GM23338 (cell line): Measurements from ENCODE around the gene SAMD11. TPM values are rescaled to one million over a fixed set of nuclear protein-coding genes. Genes with fewer than 3 reads are reported as not detected.
A peak's percentile ranks its signal among the peaks of the same experiment; 100 is the strongest.

Source experiments
- ATAC-seq: fragments of 200-7000 bp; cut with Tn5 transposase; 3 replicates; pipeline ENCODE4 v1.9.1; 2020
- DNase-seq: peaks from one replicate; pipeline ENCODE4 v3.0.0-alpha.2; 2015; ENCODE audit warnings: low spot score
- H2AFZ ChIP-seq: fragments of 200-600 bp; sonication (generic); 2 replicates; pipeline ENCODE4 v1.8.0; 2016; ENCODE audit warnings: antibody characterized with exemption, mild to moderate bottlenecking, moderate library complexity
- H3F3A ChIP-seq: fragments of 200-600 bp; sonication (generic); replicated peaks from 2 replicates; pipeline ENCODE4 v1.8.0; 2017; ENCODE audit warnings: antibody characterized with exemption, mixed run types, low read depth
- H3K27ac ChIP-seq: fragments of 200-600 bp; sonication (generic); 2 replicates; pipeline ENCODE4 v1.6.1; 2016; ENCODE audit warnings: low read depth
- H3K27me3 ChIP-seq: fragments of 200-600 bp; sonication (generic); 2 replicates; pipeline ENCODE4 v1.8.0; 2016; ENCODE audit warnings: mild to moderate bottlenecking, mixed run types, moderate library complexity; ENCODE audit not compliant: insufficient read depth
- H3K36me3 ChIP-seq: fragments of 200-600 bp; sonication (generic); 2 replicates; pipeline ENCODE4 v1.8.0; 2016; ENCODE audit warnings: mild to moderate bottlenecking; ENCODE audit not compliant: insufficient read depth
- H3K4me1 ChIP-seq: fragments of 200-600 bp; sonication (generic); 2 replicates; pipeline ENCODE4 v1.8.0; 2016; ENCODE audit warnings: mild to moderate bottlenecking, moderate library complexity; ENCODE audit not compliant: insufficient read depth
- H3K4me2 ChIP-seq: fragments of 200-600 bp; sonication (generic); 2 replicates; pipeline ENCODE4 v1.7.1; 2017; ENCODE audit warnings: mixed run types
- H3K4me3 ChIP-seq: fragments of 200-600 bp; sonication (generic); 2 replicates; pipeline ENCODE4 v1.6.1; 2016; ENCODE audit warnings: mixed run types
- H3K79me2 ChIP-seq: fragments of 200-600 bp; sonication (generic); replicated peaks from 2 replicates; pipeline ENCODE4 v1.8.0; 2017; ENCODE audit warnings: mild to moderate bottlenecking; ENCODE audit not compliant: insufficient read depth
- H3K9me2 ChIP-seq: fragments of 200-600 bp; sonication (generic); 2 replicates; pipeline ENCODE4 v1.8.0; 2017; ENCODE audit not compliant: insufficient read depth
- H4K20me1 ChIP-seq: fragments of 200-600 bp; sonication (generic); replicated peaks from 2 replicates; pipeline ENCODE4 v1.8.0; 2017; ENCODE audit warnings: mild to moderate bottlenecking; ENCODE audit not compliant: insufficient read depth
- H3K27ac Mint-ChIP-seq: 2 replicates; pipeline ENCODE4 v1.8.0; 2020; ENCODE audit warnings: inconsistent platforms, mild to moderate bottlenecking, moderate library complexity, mixed read lengths
- H3K27me3 Mint-ChIP-seq: 3 replicates; pipeline ENCODE4 v1.8.0; 2022; ENCODE audit warnings: low read depth, mild to moderate bottlenecking, moderate library complexity, mixed read lengths, inconsistent platforms; ENCODE audit not compliant: insufficient read depth, poor library complexity
- H3K36me3 Mint-ChIP-seq: 3 replicates; pipeline ENCODE4 v1.8.0; 2021; ENCODE audit warnings: low read depth, mild to moderate bottlenecking, inconsistent platforms, moderate library complexity, mixed read lengths
- H3K4me1 Mint-ChIP-seq: 3 replicates; pipeline ENCODE4 v1.8.0; 2020; ENCODE audit warnings: mild to moderate bottlenecking, inconsistent platforms, mixed read lengths
- H3K4me3 Mint-ChIP-seq: 3 replicates; pipeline ENCODE4 v1.8.0; 2021; ENCODE audit warnings: moderate library complexity, mild to moderate bottlenecking, inconsistent platforms, mixed read lengths
- H3K9me3 Mint-ChIP-seq: 3 replicates; pipeline ENCODE4 v1.8.0; 2020; ENCODE audit warnings: moderate library complexity, mild to moderate bottlenecking, inconsistent platforms, mixed read lengths
- CTCF ChIP-seq, 2 experiments: fragments of 200-600 bp in 1 of 2; sonication (generic) in 1 of 2; conservative IDR thresholded peaks; 2 replicates each; pipeline versions ENCODE4 v1.5.1 to v1.6.1; 2016 to 2017; ENCODE audit warnings: antibody characterized with exemption in 2 of 2, low read depth in 2 of 2, mild to moderate bottlenecking in 2 of 2, moderate library complexity in 1 of 2
- EZH2phosphoT487 ChIP-seq: fragments of 200-600 bp; sonication (generic); IDR thresholded peaks from one replicate; pipeline ENCODE4 v1.8.1; 2018; ENCODE audit warnings: antibody characterized with exemption; ENCODE audit not compliant: unreplicated experiment
- JUNB ChIP-seq: IDR thresholded peaks from one replicate; pipeline ENCODE4 v1.6.1; 2016; ENCODE audit warnings: antibody characterized with exemption; ENCODE audit not compliant: unreplicated experiment
- NANOG ChIP-seq: IDR thresholded peaks from 2 replicates; pipeline ENCODE4 v1.6.1; 2016; ENCODE audit warnings: antibody characterized with exemption, borderline replicate concordance
- POLR2AphosphoS5 ChIP-seq: IDR thresholded peaks from 2 replicates; pipeline ENCODE4 v1.6.1; 2016; ENCODE audit warnings: antibody characterized with exemption, low read depth
- REST ChIP-seq: IDR thresholded peaks from one replicate; pipeline ENCODE4 v1.6.1; 2018; ENCODE audit warnings: antibody characterized with exemption; ENCODE audit not compliant: unreplicated experiment
- ZNF114 ChIP-seq: fragments of 250-450 bp; sonication (Bioruptor Pico); IDR thresholded peaks from 2 replicates; pipeline ENCODE4 v1.5.0; 2020; ENCODE audit warnings: mild to moderate bottlenecking, moderate library complexity
- ZNF331 ChIP-seq: fragments of 250-450 bp; sonication (Bioruptor Pico); IDR thresholded peaks from 2 replicates; pipeline ENCODE4 v1.5.0; 2020; ENCODE audit warnings: low read depth, mild to moderate bottlenecking, moderate library complexity
- polyA plus RNA-seq: library from polyadenylated mRNA; unstranded; fragments of >200 nt; fragmentation: Nextera tagmentation; extraction: Ambion mirVana; gene quantifications from 2 replicates; pipeline ENCODE4 v1.2.1, GENCODE V29; 2016
- total RNA-seq: library from RNA; depleted of rRNA; stranded (reverse); fragments of >200 nt; shearing (Covaris generic); gene quantifications from 2 replicates; pipeline ENCODE4 v1.2.3, GENCODE V29; 2014

SAMD11 gene
- total and polyA plus RNA-seq, 2 experiments from 2014 or later = 0.14 to 0.40 TPM

GRCh38 chr1:978835-979743, 55.4 kb downstream of the SAMD11 start:
- Histone ChIP-seq H3K36me3 (no peaks in the 10 kb centered on the region), H3K79me2 (no peaks in the 10 kb centered on the region), H3K4me1 (no peaks in the 10 kb centered on the region; the same call in 1 of the 2 replicates), H3K27ac (no peak overlapping the region), H2AFZ (no peak overlapping the region), H3K4me3 (no peak overlapping the region), H3K9me2 (no peaks in the 10 kb centered on the region), H4K20me1 (no peaks in the 10 kb centered on the region), H3F3A (no peaks in the 10 kb centered on the region), H3K27me3 (peaks cover 8% of the 10 kb centered on the region), H3K4me2 (no peak overlapping the region)
- Mint-ChIP-seq H3K27me3 (peaks cover 29% of the 10 kb centered on the region), H3K27ac (no peak overlapping the region), H3K4me1 (peaks cover 4% of the 10 kb centered on the region), H3K4me3 (no peak overlapping the region), H3K9me3 (peaks cover 5% of the 10 kb centered on the region), H3K36me3 (peaks cover 5% of the 10 kb centered on the region)
- no peak for TF ChIP-seq REST
- 0 out of 4 replicates have a peak, but pooled peaks of 1 of the 2 experiments have one; percentile 6 for TF ChIP-seq CTCF (conservative IDR thresholded peaks at IDR 0.05; ENCODE audit: low read depth in 2 of 2)
- DNase-seq (no peak), ATAC-seq (no peak)

- Histone ChIP-seq H3K4me2 (no peak overlapping the region), H3K9me2 (no peaks in the 10 kb centered on the region), H3K79me2 (no peaks in the 10 kb centered on the region), H3K4me1 (no peaks in the 10 kb centered on the region; the same call in 1 of the 2 replicates), H4K20me1 (no peaks in the 10 kb centered on the region), H3K4me3 (no peak overlapping the region), H3K27ac (no peak overlapping the region), H3K36me3 (no peaks in the 10 kb centered on the region), H3K27me3 (peaks cover 10% of the 10 kb centered on the region), H2AFZ (no peak overlapping the region), H3F3A (no peaks in the 10 kb centered on the region)
- H3K9me3 Mint-ChIP-seq = peaks cover 5% of the 10 kb centered on the region
- no peak for DNase-seq
- H3K27me3 Mint-ChIP-seq = peaks cover 31% of the 10 kb centered on the region
- H3K27ac Mint-ChIP-seq = no peak overlapping the region
- H3K4me1 Mint-ChIP-seq = peaks cover 4% of the 10 kb centered on the region
- peaks cover 5% of the 10 kb centered on the region for H3K36me3 Mint-ChIP-seq
- no peak overlapping the region for H3K4me3 Mint-ChIP-seq
- no peak for ATAC-seq
- TF ChIP-seq CTCF (conservative IDR thresholded peaks at IDR 0.05; ENCODE audit: low read depth in 2 of 2) = no peak
- no peak for TF ChIP-seq ZNF331 (CRISPR knock-in tag)
- no peak for TF ChIP-seq JUNB
- TF ChIP-seq ZNF114 (CRISPR knock-in tag) = no peak
- TF ChIP-seq EZH2phosphoT487 = no peak
- TF ChIP-seq NANOG = no peak
- no peak for TF ChIP-seq POLR2AphosphoS5
These were observed 56.0 kb downstream of the SAMD11 start for GRCh38 chr1:979744-980072.
